Caco-2 (cell line): ENCODE data around the gene GTF3A. TPM values are rescaled to one million over a fixed set of nuclear protein-coding genes. Genes with fewer than 3 reads are reported as not detected.
A peak's percentile ranks its signal among the peaks of the same experiment; 100 is the strongest.

Source experiments
- BruUV-seq: library from RNA; stranded (reverse); fragments of 400-500 nt; replicated peaks from 2 replicates; lab custom pipeline; 2021; lab: Mats Ljungman, UMichigan
- CTCF ChIA-PET: fragments of 300-600 bp; sonication (Branson Sonifier 250); formaldehyde crosslinking; loops from one replicate; lab custom pipeline; 2022; ENCODE audit warnings: antibody characterized with exemption; lab: Charles Lee
- POLR2A ChIA-PET: fragments of 300-600 bp; sonication (Branson Sonifier 250); formaldehyde crosslinking; loops from one replicate; lab custom pipeline; 2022; ENCODE audit warnings: antibody characterized with exemption; lab: Charles Lee
- DNase-seq, 2 experiments: peaks; one replicate each; pipeline versions ENCODE4 v3.0.0 to v3.0.0-alpha.2; 2020 to 2022
- H3K27me3 ChIP-seq: replicated peaks from 2 replicates; pipeline ENCODE4 v1.6.0; 2011; ENCODE audit warnings: low read length; ENCODE audit not compliant: control insufficient read depth, insufficient read depth
- H3K36me3 ChIP-seq: 2 replicates; pipeline ENCODE4 v1.5.1; 2011; ENCODE audit warnings: low read length; ENCODE audit not compliant: control insufficient read depth, insufficient read depth
- H3K4me1 ChIP-seq: fragments of 250-450 bp; sonication (Bioruptor Pico); 2 replicates; pipeline ENCODE4 v1.5.1; 2020; ENCODE audit warnings: mild to moderate bottlenecking
- H3K4me3 ChIP-seq: 2 replicates; pipeline ENCODE4 v1.5.1; 2011; ENCODE audit warnings: low read depth, mild to moderate bottlenecking, control low read depth, low read length
- H3K9me3 ChIP-seq: fragments of 250-450 bp; sonication (Bioruptor Pico); 2 replicates; pipeline ENCODE4 v1.5.1; 2020; ENCODE audit warnings: mild to moderate bottlenecking, moderate library complexity
- H3K27ac Mint-ChIP-seq: one replicate; pipeline ENCODE4 v1.8.0; 2022; ENCODE audit warnings: mixed read lengths; ENCODE audit not compliant: unreplicated experiment
- H3K27me3 Mint-ChIP-seq: one replicate; pipeline ENCODE4 v1.8.0; 2022; ENCODE audit warnings: mixed read lengths; ENCODE audit not compliant: insufficient read depth, unreplicated experiment
- H3K36me3 Mint-ChIP-seq: one replicate; pipeline ENCODE4 v1.8.0; 2022; ENCODE audit warnings: mild to moderate bottlenecking, mixed read lengths; ENCODE audit not compliant: insufficient read depth, unreplicated experiment
- H3K4me1 Mint-ChIP-seq: one replicate; pipeline ENCODE4 v1.8.0; 2022; ENCODE audit warnings: low read depth, mixed read lengths; ENCODE audit not compliant: unreplicated experiment
- H3K4me3 Mint-ChIP-seq: one replicate; pipeline ENCODE4 v1.8.0; 2022; ENCODE audit warnings: mild to moderate bottlenecking, moderate library complexity, mixed read lengths; ENCODE audit not compliant: unreplicated experiment
- H3K9me3 Mint-ChIP-seq: one replicate; pipeline ENCODE4 v1.8.0; 2022; ENCODE audit warnings: mixed read lengths; ENCODE audit not compliant: unreplicated experiment
- CTCF ChIP-seq, 2 experiments: fragments of 200-600 bp in 1 of 2; IDR thresholded peaks; 1 replicate in 1 of 2; 2 replicates in 1 of 2; pipeline versions ENCODE4 v1.5.1 to v1.8.0; 2011 to 2022; ENCODE audit warnings: antibody characterized with exemption in 1 of 2, control low read depth in 1 of 2, inconsistent platforms in 1 of 2, low read depth in 1 of 2, low read length in 1 of 2, mild to moderate bottlenecking in 1 of 2, moderate library complexity in 1 of 2; ENCODE audit not compliant: insufficient read depth in 1 of 2, severe bottlenecking in 1 of 2, unreplicated experiment in 1 of 2
- intact Hi-C: fragments of 100-400 bp; cut with micrococcal nuclease; formaldehyde crosslinking; loops from one replicate; pipeline ENCODE4 v1.10.0; 2022; ENCODE audit not compliant: unreplicated experiment
- total RNA-seq: library from RNA; stranded (reverse); gene quantifications from 2 replicates; pipeline ENCODE4 v1.2.3, GENCODE V29; 2022

The GTF3A gene
- total RNA-seq, 1 experiment from 2014 or later: 141 TPM

GRCh38 chr13:27405546-27406134 lies 18.8 kb upstream of the GTF3A start:
- peaks cover 43% of the 10 kb centered on the region for H3K4me1 ChIP-seq
- intact Hi-C loops: loop anchor here (1.0 to 2.0 kb wide), 2 partner anchors 21 to 45 kb away; partner anchors contain the start of gene MTIF3
- Mint-ChIP-seq H3K9me3 (no peaks in the 10 kb centered on the region), H3K36me3 (peaks cover 9% of the 10 kb centered on the region), H3K27ac (no peak overlapping the region), H3K4me3 (no peak overlapping the region), H3K4me1 (peaks cover 32% of the 10 kb centered on the region), H3K27me3 (no peaks in the 10 kb centered on the region)
- no peak overlapping the region for H3K4me3 ChIP-seq
- no peak for TF ChIP-seq CTCF (IDR thresholded peaks at IDR 0.05; ENCODE audit: insufficient read depth in 1 of 2, low read depth in 1 of 2, low read length in 1 of 2, severe bottlenecking in 1 of 2, unreplicated experiment in 1 of 2)
- no TSS peak for BruUV-seq
- CTCF ChIA-PET: interaction anchor here (0.6 to 1.7 kb wide), 2 partner anchors 43 to 421 kb away, joined by 3 to 7 read pairs; no protein-coding TSS in a partner anchor
- no peak for DNase-seq
- no peaks in the 10 kb centered on the region for H3K27me3 ChIP-seq
- H3K9me3 ChIP-seq: no peaks in the 10 kb centered on the region
- no peaks in the 10 kb centered on the region for H3K36me3 ChIP-seq
- POLR2A ChIA-PET: no interaction called here

GRCh38 chr13:27406178-27406939 lies 18.1 kb upstream of the GTF3A start:
- H3K36me3 Mint-ChIP-seq: peaks cover 9% of the 10 kb centered on the region
- Histone ChIP-seq H3K9me3 (no peaks in the 10 kb centered on the region), H3K27me3 (no peaks in the 10 kb centered on the region), H3K4me3 (no peak overlapping the region), H3K4me1 (peaks cover 43% of the 10 kb centered on the region), H3K36me3 (no peaks in the 10 kb centered on the region)
- intact Hi-C loops: loop anchor here (1.0 kb wide), 1 partner anchor 20 kb away; no protein-coding TSS in a partner anchor
- POLR2A ChIA-PET: no interaction called here
- H3K4me3 Mint-ChIP-seq: no peak overlapping the region
- H3K4me1 Mint-ChIP-seq: peaks cover 32% of the 10 kb centered on the region
- H3K9me3 Mint-ChIP-seq: no peaks in the 10 kb centered on the region
- peak in 1 of 2 experiments; percentile 57 for DNase-seq
- CTCF ChIA-PET: interaction anchor here (0.6 to 1.7 kb wide), 2 partner anchors 44 to 420 kb away, joined by 3 to 7 read pairs; no protein-coding TSS in a partner anchor
- no peak overlapping the region for H3K27ac Mint-ChIP-seq
- H3K27me3 Mint-ChIP-seq: no peaks in the 10 kb centered on the region
- TF ChIP-seq CTCF (IDR thresholded peaks at IDR 0.05; ENCODE audit: insufficient read depth in 1 of 2, low read depth in 1 of 2, low read length in 1 of 2, severe bottlenecking in 1 of 2, unreplicated experiment in 1 of 2): peak; percentile 62 to 65
- BruUV-seq: no TSS peak

DNA sequence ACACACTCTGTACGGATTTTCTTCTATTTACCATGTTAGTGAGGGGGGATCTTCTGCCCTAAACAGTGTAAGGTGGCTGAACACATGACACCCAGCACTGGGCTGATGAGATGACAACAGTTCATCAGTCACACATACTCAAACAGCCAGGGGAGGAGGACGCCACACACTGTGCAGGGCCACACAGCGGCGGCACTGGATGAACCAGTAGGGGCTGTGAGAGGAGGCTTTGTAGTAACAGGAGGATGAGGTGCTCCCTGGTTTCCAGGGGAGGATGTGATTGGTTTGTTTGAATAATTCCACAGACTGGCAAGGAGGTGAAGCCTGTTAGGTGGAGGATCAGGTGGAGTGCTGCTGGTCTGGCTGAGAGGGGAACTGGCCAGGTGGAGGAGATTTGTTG lies 16.3 kb upstream of the GTF3A start:
- Histone ChIP-seq H3K9me3 (no peaks in the 10 kb centered on the region), H3K4me3 (no peak overlapping the region), H3K36me3 (no peaks in the 10 kb centered on the region), H3K4me1 (peaks cover 36% of the 10 kb centered on the region), H3K27me3 (no peaks in the 10 kb centered on the region)
- H3K4me1 Mint-ChIP-seq: peaks cover 32% of the 10 kb centered on the region
- intact Hi-C loops: no loop called here
- H3K27ac Mint-ChIP-seq: no peak overlapping the region
- no peak for DNase-seq
- H3K27me3 Mint-ChIP-seq: no peaks in the 10 kb centered on the region
- BruUV-seq: no TSS peak
- ChIA-PET CTCF (no interaction called here), POLR2A (no interaction called here)
- peaks cover 9% of the 10 kb centered on the region for H3K36me3 Mint-ChIP-seq
- no peak overlapping the region for H3K4me3 Mint-ChIP-seq
- H3K9me3 Mint-ChIP-seq: no peaks in the 10 kb centered on the region
- no peak for TF ChIP-seq CTCF (IDR thresholded peaks at IDR 0.05; ENCODE audit: insufficient read depth in 1 of 2, low read depth in 1 of 2, low read length in 1 of 2, severe bottlenecking in 1 of 2, unreplicated experiment in 1 of 2)
